DMS 273 (cell line): Measurements from ENCODE around the gene DNAJA4.

Source experiments
- DNase-seq: peaks from one replicate; lab custom pipeline; 2025; ENCODE audit not compliant: unreplicated experiment; lab: John Stamatoyannopoulos, UW

Gene DNAJA4

DNA sequence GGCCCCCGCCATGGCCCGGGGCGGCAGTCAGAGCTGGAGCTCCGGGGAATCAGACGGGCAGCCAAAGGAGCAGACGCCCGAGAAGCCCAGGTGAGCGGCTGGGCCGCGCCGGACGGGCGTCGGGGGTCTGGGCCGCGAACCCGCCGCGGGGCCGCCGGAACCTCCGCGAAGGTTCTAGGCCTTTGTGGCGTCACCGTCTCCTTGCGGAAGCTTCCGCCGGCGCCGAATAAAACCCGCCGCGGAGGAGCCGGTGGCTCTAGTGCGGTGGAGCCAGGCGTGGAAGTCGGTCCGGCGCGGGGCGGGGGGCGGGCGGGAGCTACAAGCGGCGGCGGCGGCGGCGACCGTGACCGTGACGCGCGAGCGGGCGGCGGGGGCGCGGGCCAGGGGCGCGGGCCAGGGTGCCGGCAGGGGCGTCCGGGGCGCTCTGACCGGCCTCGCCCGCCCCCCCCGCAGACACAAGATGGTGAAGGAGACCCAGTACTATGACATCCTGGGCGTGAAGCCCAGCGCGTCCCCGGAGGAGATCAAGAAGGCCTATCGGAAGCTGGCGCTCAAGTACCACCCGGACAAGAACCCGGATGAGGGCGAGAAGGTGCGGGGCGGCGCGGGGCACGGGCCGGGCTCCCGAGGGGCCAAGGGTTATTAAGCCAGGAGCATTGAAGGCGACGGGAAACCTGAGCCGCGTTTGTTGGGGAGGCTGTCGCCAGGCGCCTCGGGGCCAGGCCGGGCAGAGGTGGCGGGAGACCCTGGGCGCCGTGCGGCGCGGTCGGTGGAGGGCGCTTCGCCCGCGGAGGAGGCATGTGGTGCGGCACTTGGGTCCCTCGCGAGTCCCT lies at the start of gene DNAJA4:
Gene DNAJA4, plus strand, starts transcription at position 259 of the 833 bp plus-strand sequence. Its CDS starts 202 bp downstream, at position 461.
- DNase-seq, result peak; percentile 59

DNA sequence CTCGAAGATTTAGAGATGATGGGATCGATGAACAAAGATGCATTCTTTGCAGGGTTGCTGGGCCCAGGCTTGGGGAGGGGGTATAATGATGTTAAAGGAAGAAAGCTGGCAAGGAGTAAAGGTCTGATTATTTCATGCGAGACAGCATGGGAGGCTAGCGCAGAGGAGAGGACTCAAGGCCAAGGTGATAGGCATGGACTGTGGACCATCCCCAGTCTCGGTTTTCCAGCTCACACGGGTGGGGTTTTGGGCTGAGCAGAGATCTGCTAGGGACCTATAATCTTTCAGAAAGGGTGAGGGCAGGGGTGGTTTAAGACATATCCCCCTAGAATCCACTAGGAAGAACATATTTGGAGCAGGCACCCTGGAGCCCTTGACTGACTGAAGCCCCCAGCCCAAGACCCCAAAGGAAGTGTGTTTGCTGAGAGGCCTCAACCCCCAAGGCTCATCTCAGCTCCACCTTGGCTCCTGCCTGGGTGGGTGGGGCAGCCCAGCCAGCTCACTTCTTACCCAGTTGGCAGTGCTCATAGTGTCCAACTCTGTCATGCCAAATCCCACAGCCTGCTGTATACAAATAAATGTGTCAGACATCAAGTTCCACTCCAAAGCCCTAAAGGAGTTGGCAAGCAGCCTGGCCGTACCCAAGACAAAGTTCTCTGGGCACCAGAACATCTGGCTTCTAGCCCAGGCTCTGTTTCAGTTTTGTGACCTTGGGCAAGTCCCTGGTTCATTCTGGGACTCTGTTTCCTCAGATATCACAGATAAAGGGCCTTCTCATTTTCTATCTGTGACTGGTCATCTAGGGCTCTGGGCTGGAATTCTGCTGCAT lies 47.9 kb upstream of the DNAJA4 start:
- DNase-seq, result peak; percentile 66

DNA sequence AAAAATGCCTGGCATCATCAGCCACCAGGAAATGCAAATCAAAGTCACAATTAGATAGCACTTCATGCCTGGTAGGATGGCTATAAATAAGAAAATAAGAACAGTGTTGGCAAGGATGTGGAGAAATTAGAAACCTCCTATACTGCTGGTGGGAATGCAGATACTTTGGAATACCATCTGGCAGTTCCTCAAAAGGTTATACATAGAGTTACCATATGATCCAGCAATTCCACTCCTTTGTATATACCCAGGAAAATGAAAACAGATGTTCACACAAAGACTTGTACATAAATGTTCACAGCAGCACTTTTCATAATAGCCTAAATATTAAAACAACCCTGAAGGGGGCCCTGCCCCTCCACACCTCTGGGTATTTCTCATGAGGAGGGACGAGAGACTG lies 43.6 kb upstream of the DNAJA4 start:
- DNase-seq, result peak; percentile 88

DNA sequence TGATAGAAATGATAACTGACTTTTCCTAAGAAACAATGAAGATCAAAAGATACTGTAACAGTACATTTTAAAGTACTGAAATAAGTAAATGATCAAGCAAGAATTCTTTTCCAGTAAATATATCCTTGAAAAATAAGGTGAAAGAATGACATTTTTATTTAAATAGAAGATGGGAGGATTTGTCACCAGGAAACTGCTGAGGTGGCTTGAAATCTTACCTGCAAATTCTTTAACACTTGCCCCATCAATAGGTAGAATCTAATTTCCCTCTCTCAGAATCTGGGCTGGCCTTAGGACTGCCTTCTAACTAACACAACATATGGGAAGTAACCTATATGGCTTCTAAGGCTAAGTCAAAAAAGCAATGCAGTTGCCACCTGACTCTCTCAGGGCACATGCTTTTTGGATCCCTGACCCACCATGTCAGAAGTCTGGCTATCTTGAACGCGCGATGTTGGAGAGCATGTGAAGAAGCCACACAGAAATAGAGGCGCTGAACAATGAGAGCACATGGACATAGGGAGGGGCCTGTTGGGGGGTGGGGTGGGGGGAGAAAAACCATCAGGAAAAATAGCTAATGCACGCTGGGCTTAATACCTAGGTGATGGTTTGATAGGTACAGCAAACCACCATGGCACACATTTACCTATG lies 41.5 kb upstream of the DNAJA4 start:
- peak; percentile 33 for DNase-seq

DNA sequence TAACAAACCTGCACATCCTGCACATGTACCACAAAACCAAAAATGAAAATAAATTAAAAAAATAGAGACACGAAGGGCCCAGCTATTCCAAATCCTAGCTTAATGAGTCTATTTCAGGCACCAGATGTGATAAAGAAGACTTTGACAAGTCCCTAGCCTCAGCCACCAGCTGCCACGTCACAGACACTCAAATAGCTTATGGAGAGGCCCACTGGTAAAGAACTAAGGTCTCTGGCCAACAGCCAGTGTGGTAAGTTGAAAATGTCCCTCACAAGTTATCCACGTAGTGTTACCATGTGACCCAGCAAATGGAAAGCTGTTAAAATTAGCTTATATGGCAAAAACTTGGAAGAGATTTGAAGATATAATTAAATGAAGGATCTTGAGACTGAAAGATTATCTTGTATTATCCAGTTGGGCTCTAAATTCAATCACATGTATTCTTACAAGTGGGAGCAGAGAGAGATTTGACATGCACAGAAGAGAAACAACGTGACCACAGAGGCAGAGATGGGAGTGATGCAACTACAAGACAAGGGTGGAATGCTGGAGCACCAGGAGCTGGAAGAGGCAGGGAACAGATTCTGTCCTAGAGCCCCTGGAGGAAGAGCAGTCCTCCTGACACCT lies 40.9 kb upstream of the DNAJA4 start:
- peak; percentile 62 for DNase-seq

DNA sequence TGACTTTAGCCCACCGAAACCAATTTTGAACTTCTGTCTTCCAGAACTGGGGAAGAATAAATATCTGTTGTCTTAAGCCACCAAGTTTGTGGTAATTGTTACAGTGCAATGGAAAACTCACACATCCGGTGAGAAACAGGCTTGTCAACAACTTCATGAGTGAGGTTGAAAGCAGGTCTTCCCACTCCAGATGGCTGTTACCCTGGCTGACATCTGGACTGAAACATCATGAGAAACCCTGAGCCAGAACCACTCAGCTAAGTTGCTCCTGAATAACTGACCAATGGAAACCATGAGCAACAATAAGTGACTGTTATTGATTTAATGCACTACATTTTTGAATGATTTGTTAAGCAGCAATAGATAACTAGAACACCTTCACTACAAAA lies 40.3 kb upstream of the DNAJA4 start:
- DNase-seq, result peak; percentile 66

DNA sequence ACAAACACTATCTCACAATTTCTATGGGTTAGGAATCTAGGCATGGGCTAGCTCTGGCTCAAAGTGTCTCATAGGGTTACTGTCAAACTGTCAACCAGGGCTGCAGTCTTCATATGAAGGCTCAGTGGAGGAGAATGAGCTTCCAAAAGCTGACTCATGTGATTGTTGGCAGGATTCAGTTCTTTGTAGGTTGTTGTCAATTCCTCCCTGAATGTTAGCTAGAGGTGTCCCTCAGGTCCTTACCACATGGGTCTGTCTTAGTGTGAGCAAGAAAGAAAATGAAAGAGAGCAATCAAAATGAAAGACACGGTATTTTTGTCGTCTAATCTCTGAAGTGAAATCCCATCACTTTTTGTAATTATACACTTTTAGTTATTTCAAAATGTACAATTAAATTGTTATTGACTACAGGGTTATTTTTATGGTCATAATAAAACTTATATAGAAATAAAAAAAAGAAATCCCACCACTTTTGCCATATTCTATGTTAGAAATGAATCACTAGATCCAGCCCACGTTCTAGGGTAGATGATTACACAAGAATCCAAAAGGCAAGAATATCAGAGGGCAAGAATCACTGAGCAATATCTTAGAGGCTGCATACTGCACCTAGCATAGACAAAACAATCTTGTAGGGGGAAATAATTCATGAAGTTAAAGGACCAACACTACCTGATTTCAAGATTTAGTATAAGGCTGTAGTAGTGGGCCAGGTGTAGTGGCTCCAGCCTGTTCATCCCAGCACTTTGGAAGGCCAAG lies 38.4 kb upstream of the DNAJA4 start:
- DNase-seq, result no peak

DNA sequence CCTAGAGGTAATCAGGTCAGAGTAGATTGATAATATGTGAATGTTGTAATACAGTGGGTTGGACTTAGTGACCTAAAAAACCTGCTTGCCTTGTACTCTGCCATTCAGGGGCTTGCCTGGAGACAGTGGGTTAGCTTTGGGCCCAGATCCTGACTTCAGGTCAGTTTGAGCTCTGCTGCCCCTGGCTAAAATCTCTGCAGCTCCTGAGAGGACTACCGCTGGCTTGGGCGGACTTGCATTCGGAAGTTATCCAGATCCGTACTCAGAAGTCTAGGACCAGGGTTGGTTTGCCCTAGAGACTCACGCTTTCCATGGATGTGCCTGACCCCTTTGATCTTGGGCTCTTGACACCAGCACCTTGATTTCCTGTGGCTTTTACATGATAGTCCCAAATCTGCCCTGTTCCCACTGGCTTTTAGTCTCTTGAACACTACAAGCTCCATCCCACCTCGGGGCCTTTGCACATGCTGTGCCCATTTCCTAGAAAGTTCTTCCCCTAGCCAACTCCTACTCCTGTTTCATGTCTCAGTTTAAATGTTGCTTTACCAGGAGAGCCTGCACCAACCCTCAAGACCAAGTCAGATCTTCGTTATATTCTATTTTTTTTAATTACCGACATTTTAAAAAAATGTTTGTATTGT lies 35.9 kb upstream of the DNAJA4 start:
- no peak for DNase-seq

DNA sequence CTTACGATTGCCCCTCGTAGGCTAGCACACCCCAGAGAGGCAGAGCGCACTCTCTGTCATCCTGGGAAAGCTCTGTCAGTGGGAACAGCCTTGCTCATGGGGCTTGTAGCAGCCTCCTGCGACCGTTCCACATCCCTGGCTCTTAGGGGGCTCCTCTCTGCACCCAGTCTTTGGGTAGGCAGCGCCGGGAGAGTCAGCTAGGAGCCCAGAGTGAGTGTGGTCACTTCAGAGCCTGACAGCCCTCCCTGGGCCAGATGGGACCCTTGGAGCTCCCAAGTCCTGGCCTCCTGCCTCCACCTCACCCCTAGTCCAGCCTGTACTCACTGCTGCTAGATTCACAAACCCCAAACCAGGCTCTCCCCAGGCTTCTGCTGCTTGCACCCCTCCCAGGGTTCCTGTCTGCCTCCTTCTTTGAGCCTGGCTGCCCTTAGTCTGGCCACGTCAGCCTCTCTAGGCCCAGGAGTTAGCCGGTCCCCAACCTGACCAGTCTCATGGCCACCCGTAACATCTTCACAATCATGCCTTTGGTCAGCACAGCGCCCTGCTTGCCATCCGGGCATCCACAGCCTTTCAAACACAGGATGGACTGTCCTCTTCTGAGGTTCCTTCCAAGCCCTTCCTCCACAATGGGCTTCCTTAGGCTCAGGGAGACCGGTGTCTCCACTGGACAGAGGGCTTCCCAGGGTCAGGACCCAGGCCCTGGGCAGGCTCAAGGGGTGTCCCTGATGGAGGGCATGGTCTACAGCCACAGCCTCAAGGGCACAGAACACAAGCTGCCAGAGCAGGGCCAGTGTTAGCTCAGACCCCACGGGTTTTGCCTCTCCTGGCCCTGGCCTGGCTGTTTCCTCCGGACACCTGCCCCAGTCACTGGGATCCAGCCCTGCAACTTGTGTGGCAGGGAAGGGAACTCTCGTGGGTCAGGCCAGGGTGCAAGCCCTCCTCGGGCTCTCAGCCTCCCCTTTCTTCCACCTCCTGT lies 34.6 kb upstream of the DNAJA4 start:
- no peak for DNase-seq

DNA sequence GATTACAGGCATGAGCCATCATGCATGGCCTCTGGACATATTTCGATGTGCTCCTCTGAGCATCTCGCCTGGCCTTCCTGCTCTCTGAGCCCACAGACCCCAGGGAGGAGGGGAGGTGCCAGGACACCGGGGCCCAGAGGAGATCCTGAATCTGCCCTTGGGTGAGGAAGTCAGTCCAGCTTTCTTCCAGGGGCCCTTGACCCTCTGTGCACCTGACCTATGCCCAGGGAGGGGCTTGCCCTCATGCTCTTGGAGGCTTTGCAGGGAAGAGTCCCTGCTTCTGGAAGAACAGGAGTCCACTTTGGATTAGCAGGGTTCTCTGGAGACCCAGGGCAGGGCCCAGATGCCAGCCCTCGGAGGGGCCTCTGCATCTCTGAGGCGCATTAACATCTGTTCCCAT lies 31.4 kb upstream of the DNAJA4 start:
- peak; percentile 7 for DNase-seq

DNA sequence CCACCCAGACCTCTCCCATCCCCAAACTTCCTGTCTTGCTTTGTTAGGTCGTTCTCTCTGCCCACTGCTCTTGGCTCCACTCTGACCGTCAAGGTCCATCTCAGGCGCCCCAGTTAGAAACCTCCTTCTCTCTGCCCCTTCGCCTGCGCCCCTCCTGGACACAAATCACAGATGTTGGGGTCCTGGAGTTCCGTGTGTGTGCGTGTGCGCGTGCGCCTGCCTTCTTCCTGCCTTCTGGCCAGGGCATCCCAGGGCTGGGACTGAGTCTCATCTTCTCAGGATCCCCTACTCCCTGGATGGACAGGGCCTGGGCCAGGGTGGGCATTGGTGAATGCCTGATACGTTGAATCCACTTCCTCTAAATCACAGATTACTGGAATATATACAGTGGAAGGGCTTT lies 30.9 kb upstream of the DNAJA4 start:
- DNase-seq, result no peak

DNA sequence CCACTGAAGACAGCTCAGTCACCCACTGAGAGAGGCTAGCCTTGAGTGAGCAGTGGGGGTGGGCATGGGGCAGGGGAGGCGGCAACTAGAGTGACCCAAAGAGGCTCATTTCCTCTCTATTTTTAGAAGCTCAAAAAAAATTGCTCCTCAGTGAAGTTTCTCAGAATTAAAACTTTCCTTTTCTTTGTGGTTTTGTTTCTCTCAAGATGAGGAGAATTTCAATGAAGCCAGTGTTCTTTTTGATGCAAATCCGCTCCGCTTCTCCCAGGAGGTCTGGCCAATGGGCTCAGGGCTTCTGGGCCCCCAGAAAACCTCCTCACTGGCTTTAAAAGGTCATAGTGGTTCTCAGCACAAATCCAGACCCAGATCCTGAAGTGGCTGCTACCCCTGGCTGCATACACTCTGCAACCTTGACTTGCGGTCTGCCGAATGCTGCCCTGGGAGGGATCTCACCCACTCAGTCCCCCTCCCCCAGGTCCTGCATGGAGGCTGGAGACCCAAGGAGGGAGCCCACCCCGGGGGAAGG lies 29.8 kb upstream of the DNAJA4 start, which contains the start of gene ACSBG1:
Gene ACSBG1, minus strand, starts transcription at position 51 of the 526 bp plus-strand sequence. CDS start 64 bp downstream, outside the sequence.
- no peak for DNase-seq

DNA sequence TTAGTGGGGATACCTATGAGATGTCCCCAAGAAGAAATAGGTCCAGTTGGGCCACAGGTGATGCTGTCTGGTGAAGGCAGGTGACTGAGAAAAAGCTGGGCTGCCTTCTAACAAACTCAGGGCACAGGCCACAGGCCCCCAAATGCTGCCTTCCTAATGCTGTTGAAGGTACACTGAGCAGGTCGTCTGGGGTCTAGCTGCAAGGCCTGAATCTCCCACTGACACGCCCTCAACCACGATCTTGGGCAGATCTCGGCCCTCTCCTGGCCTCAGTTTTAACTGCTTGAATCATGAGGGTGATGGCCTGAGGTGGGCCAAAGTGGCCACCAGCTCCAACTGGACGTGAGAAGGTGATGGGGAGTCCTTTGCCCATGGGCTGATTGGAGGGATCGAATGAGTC lies 27.9 kb upstream of the DNAJA4 start:
- DNase-seq, result no peak

DNA sequence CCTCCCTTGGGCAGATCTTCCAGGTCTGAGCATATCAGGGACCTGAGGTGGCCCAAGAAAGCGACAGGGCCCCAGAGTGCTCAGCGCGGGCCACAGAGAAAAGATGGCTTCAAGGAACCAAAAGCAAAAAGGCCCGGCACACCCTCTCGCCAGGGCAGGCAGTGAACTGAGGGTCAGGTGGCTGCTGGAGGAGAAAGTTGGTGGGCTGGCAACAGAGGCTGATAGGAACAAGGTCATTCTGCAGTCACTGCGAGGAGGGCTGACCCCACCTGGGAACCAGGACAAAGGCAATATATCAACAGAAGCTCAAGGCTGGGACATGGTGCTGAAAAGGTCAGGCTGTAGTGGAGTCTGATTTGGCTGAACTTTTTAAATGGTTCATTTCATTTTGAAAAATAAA lies 27.2 kb upstream of the DNAJA4 start:
- no peak for DNase-seq

DNA sequence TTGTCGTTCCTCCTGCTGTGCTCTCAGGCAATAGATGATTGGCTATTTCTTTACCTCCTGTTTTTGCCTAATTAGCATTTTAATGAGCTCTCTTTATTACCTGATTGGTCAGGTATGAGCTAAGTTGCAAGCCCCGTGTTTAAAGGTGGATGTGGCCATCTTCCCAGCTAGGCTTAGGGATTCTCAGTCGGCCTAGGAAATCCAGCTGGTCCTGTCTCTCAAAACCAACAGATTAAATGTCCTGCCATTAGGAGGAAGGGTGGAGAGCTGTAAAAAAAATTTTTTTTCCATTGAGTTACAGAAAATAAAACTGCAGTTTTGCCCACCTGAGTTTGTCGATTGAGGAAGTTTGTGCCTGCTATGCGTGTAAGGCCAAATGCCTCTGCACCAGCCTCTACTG lies 24.6 kb upstream of the DNAJA4 start:
- no peak for DNase-seq

DNA sequence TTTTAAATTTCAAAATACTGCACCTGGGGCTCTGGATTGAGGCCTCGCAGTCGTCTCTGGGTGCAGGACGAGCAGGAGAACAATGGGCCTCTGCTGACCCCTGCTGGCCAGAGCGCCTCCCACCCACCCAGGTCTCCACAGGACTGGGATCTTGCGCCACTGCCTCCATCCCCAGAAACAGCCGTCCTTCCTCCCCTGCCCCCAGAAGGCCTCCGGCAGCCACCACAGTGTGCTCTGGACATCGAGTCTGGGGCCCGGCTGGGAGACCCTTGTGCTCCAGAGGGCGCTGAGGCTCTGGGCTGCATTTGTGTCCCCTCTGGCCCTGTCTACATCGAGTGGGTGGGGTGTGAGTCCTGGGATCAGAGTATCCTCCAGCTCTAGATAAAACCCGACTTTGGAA lies 23.3 kb upstream of the DNAJA4 start:
- DNase-seq, result peak; percentile 82

DNA sequence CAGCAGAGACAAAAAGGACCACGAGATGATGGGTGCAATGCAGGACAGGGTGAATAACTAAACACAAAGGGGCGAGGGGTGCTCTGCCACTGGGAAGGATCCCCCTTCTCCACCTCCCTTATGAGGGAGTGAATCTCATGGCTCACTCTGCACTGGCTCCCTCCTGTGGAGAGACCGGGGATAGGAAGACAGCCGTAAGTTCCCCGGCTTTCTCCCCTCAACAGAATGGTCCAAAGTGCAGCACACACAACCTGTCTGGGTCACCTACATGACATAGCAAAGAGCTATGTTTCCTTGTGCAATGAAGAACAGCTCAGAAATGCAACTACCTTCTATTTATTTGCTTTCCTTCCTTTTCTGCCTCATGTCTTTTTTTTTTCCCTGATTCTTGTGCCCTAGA lies 22.2 kb upstream of the DNAJA4 start:
- peak; percentile 45 for DNase-seq

DNA sequence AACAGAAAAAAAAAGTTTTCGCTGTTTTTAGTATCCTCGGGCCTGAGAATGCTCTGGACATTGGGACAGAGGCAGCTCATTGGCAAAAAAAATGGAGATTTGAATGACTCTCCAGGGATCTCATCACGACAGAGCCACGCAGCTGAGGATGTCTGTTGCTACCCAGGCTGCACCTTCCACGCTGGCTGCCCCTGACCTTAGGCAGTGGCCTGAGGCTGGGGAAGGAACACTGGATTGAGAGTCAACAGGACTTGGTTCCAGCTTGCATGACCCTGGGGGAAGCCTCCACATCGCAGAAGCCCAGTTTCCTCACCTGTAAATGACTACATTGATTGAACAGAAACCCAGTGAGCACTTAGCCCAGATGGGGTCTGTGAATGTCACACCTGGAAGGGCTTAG lies 21.3 kb upstream of the DNAJA4 start:
- DNase-seq, result no peak
